Measurements from ENCODE around the gene PTPRE.

The PTPRE gene

GRCh38 chr10:127982601-127983000 lies 75.7 kb downstream of the PTPRE start:
- ChIA-PET CTCF (interaction anchor here (0.7 to 1.0 kb wide), 2 partner anchors 12 to 53 kb away, joined by 3 read pairs; no protein-coding TSS in a partner anchor), POLR2A (no interaction called here)
- TF ChIP-seq BCL11A (tag by site-specific recombination; IDR thresholded peaks at IDR 0.05; ENCODE audit: low read depth) (no peak), ZNF473 (tag by site-specific recombination; IDR thresholded peaks at IDR 0.05) (no peak), ZNF792 (tag by site-specific recombination; IDR thresholded peaks at IDR 0.05) (no peak), ZNF530 (tag by site-specific recombination; IDR thresholded peaks at IDR 0.05; ENCODE audit: low read depth) (no peak), ZNF426 (tag by site-specific recombination; IDR thresholded peaks at IDR 0.05) (no peak), ZNF266 (tag by site-specific recombination; IDR thresholded peaks at IDR 0.05; ENCODE audit: low read depth) (no peak), ZNF2 (tag by site-specific recombination; IDR thresholded peaks at IDR 0.05) (no peak), ZNF837 (tag by site-specific recombination; IDR thresholded peaks at IDR 0.05) (no peak), ZNF146 (tag by site-specific recombination; IDR thresholded peaks at IDR 0.05) (no peak), MZF1 (tag by site-specific recombination; IDR thresholded peaks at IDR 0.05; ENCODE audit: borderline replicate concordance) (no peak), ZNF514 (tag by site-specific recombination; IDR thresholded peaks at IDR 0.05) (no peak), ZNF24 (tag by site-specific recombination; IDR thresholded peaks at IDR 0.05) (no peak)
- Histone ChIP-seq H3K36me3 (ENCODE audit: control insufficient read depth in 2 of 2, insufficient read depth in 1 of 2, low read length in 2 of 2) (no peaks in the 10 kb centered on the region), H3K4me1 (ENCODE audit: control insufficient read depth, insufficient read depth, low read length) (no peaks in the 10 kb centered on the region), H3K27ac (ENCODE audit: extremely low read depth, low read depth, low read length) (no peak overlapping the region), H3K4me3 (ENCODE audit: low read depth, low read length) (no peak overlapping the region), H3K9me3 (ENCODE audit: control insufficient read depth, insufficient read depth, low read depth, low read length) (no peaks in the 10 kb centered on the region)

GRCh38 chr10:127983344-127984100 lies 76.6 kb downstream of the PTPRE start:
- Histone ChIP-seq H3K4me1 (ENCODE audit: control insufficient read depth, insufficient read depth, low read length) (no peaks in the 10 kb centered on the region), H3K27ac (ENCODE audit: extremely low read depth, low read depth, low read length) (no peak overlapping the region), H3K36me3 (ENCODE audit: control insufficient read depth in 2 of 2, insufficient read depth in 1 of 2, low read length in 2 of 2) (no peaks in the 10 kb centered on the region), H3K4me3 (ENCODE audit: low read depth, low read length) (no peak overlapping the region), H3K9me3 (ENCODE audit: control insufficient read depth, insufficient read depth, low read depth, low read length) (no peaks in the 10 kb centered on the region)
- CTCF ChIA-PET, result interaction anchor here (1.0 kb wide), 1 partner anchor 52 kb away, joined by 3 read pairs; no protein-coding TSS in a partner anchor
- no peak for TF ChIP-seq ZNF266 (tag by site-specific recombination; IDR thresholded peaks at IDR 0.05; ENCODE audit: low read depth)
- no peak for TF ChIP-seq ZNF623 (tag by site-specific recombination; IDR thresholded peaks at IDR 0.05)
- TF ChIP-seq ZNF629 (tag by site-specific recombination; IDR thresholded peaks at IDR 0.05), result no peak
- no peak for TF ChIP-seq YY2 (tag by site-specific recombination; IDR thresholded peaks at IDR 0.05)
- no peak for TF ChIP-seq TSHZ1 (tag by site-specific recombination; IDR thresholded peaks at IDR 0.05; ENCODE audit: borderline replicate concordance)
- no peak for TF ChIP-seq HOXA7 (CRISPR knock-in tag; IDR thresholded peaks at IDR 0.05; ENCODE audit: borderline replicate concordance)
- no peak for TF ChIP-seq ZFP3 (tag by site-specific recombination; IDR thresholded peaks at IDR 0.05; ENCODE audit: low read depth)
- no peak for TF ChIP-seq ZNF837 (tag by site-specific recombination; IDR thresholded peaks at IDR 0.05)
- TF ChIP-seq ZNF707 (tag by site-specific recombination; IDR thresholded peaks at IDR 0.05), result no peak
- no peak for TF ChIP-seq ZBTB21 (tag by site-specific recombination; IDR thresholded peaks at IDR 0.05)
- TF ChIP-seq GLIS1 (tag by site-specific recombination; IDR thresholded peaks at IDR 0.05), result no peak
- no peak for TF ChIP-seq ZNF639 (tag by site-specific recombination; IDR thresholded peaks at IDR 0.05)
- TF ChIP-seq ZNF704 (tag by site-specific recombination; IDR thresholded peaks at IDR 0.05), result no peak
- TF ChIP-seq GLI2 (tag by site-specific recombination; IDR thresholded peaks at IDR 0.05; ENCODE audit: borderline replicate concordance, low read depth), result no peak
- TF ChIP-seq WT1 (tag by site-specific recombination; IDR thresholded peaks at IDR 0.05), result no peak
- no peak for TF ChIP-seq ZNF416 (tag by site-specific recombination; IDR thresholded peaks at IDR 0.05)
- TF ChIP-seq ZNF792 (tag by site-specific recombination; IDR thresholded peaks at IDR 0.05), result no peak
- POLR2A ChIA-PET, result no interaction called here
